ENCODE results near the gene HEMGN. TPM values are rescaled to one million over a fixed set of nuclear protein-coding genes. Genes with fewer than 3 reads are reported as not detected.

Gene HEMGN
- total RNA-seq, 1 experiment from 2014 or later, result 0.11 TPM

GRCh38 chr9:97970165-97970564 is 32.2 kb upstream of the HEMGN start:
- POLR2A ChIA-PET, result interaction anchor here (0.5 kb wide), 1 partner anchor 97 kb away, joined by 5 read pairs; no protein-coding TSS in a partner anchor
- DNase-seq (ENCODE audit: low spot score) (no peak), ATAC-seq (no peak)
- CTCF ChIA-PET, result no interaction called here
- TF ChIP-seq SMAD4 (CRISPR knock-in tag; IDR thresholded peaks at IDR 0.05), result no peak
- TF ChIP-seq MXD4 (CRISPR knock-in tag; IDR thresholded peaks at IDR 0.05; ENCODE audit: borderline replicate concordance), result no peak
- no peak for TF ChIP-seq E2F1 (CRISPR knock-in tag; IDR thresholded peaks at IDR 0.05)
- no peak for TF ChIP-seq OVOL2 (CRISPR knock-in tag; IDR thresholded peaks at IDR 0.05; ENCODE audit: borderline replicate concordance)
- TF ChIP-seq, protein P1, sequence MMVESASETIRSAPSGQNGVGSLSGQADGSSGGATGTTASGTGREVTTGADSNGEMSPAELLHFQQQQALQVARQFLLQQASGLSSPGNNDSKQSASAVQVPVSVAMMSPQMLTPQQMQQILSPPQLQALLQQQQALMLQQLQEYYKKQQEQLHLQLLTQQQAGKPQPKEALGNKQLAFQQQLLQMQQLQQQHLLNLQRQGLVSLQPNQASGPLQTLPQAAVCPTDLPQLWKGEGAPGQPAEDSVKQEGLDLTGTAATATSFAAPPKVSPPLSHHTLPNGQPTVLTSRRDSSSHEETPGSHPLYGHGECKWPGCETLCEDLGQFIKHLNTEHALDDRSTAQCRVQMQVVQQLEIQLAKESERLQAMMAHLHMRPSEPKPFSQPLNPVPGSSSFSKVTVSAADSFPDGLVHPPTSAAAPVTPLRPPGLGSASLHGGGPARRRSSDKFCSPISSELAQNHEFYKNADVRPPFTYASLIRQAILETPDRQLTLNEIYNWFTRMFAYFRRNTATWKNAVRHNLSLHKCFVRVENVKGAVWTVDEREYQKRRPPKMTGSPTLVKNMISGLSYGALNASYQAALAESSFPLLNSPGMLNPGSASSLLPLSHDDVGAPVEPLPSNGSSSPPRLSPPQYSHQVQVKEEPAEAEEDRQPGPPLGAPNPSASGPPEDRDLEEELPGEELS (CRISPR knock-in tag; IDR thresholded peaks at IDR 0.05), result no peak
- TF ChIP-seq, protein P2, sequence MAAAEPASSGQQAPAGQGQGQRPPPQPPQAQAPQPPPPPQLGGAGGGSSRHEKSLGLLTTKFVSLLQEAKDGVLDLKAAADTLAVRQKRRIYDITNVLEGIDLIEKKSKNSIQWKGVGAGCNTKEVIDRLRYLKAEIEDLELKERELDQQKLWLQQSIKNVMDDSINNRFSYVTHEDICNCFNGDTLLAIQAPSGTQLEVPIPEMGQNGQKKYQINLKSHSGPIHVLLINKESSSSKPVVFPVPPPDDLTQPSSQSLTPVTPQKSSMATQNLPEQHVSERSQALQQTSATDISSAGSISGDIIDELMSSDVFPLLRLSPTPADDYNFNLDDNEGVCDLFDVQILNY (CRISPR knock-in tag; IDR thresholded peaks at IDR 0.05), result no peak
- TF ChIP-seq NFYB (CRISPR knock-in tag; conservative IDR thresholded peaks at IDR 0.05; ENCODE audit: low read depth), result no peak
- TF ChIP-seq, protein P3, sequence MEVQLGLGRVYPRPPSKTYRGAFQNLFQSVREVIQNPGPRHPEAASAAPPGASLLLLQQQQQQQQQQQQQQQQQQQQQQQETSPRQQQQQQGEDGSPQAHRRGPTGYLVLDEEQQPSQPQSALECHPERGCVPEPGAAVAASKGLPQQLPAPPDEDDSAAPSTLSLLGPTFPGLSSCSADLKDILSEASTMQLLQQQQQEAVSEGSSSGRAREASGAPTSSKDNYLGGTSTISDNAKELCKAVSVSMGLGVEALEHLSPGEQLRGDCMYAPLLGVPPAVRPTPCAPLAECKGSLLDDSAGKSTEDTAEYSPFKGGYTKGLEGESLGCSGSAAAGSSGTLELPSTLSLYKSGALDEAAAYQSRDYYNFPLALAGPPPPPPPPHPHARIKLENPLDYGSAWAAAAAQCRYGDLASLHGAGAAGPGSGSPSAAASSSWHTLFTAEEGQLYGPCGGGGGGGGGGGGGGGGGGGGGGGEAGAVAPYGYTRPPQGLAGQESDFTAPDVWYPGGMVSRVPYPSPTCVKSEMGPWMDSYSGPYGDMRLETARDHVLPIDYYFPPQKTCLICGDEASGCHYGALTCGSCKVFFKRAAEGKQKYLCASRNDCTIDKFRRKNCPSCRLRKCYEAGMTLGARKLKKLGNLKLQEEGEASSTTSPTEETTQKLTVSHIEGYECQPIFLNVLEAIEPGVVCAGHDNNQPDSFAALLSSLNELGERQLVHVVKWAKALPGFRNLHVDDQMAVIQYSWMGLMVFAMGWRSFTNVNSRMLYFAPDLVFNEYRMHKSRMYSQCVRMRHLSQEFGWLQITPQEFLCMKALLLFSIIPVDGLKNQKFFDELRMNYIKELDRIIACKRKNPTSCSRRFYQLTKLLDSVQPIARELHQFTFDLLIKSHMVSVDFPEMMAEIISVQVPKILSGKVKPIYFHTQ (CRISPR knock-in tag; IDR thresholded peaks at IDR 0.05), result no peak
- TF ChIP-seq ZNF425 (CRISPR knock-in tag; conservative IDR thresholded peaks at IDR 0.05), result no peak
- TF ChIP-seq, protein P4, sequence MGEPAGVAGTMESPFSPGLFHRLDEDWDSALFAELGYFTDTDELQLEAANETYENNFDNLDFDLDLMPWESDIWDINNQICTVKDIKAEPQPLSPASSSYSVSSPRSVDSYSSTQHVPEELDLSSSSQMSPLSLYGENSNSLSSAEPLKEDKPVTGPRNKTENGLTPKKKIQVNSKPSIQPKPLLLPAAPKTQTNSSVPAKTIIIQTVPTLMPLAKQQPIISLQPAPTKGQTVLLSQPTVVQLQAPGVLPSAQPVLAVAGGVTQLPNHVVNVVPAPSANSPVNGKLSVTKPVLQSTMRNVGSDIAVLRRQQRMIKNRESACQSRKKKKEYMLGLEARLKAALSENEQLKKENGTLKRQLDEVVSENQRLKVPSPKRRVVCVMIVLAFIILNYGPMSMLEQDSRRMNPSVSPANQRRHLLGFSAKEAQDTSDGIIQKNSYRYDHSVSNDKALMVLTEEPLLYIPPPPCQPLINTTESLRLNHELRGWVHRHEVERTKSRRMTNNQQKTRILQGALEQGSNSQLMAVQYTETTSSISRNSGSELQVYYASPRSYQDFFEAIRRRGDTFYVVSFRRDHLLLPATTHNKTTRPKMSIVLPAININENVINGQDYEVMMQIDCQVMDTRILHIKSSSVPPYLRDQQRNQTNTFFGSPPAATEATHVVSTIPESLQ (CRISPR knock-in tag; IDR thresholded peaks at IDR 0.05), result no peak
- TF ChIP-seq, protein P5, sequence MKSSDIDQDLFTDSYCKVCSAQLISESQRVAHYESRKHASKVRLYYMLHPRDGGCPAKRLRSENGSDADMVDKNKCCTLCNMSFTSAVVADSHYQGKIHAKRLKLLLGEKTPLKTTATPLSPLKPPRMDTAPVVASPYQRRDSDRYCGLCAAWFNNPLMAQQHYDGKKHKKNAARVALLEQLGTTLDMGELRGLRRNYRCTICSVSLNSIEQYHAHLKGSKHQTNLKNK (CRISPR knock-in tag; IDR thresholded peaks at IDR 0.05), result no peak
- no peak for TF ChIP-seq CDX4 (CRISPR knock-in tag; IDR thresholded peaks at IDR 0.05; ENCODE audit: borderline replicate concordance)
- no peak for TF ChIP-seq HMGA2 (CRISPR knock-in tag; IDR thresholded peaks at IDR 0.05)
- TF ChIP-seq RORB (CRISPR knock-in tag; IDR thresholded peaks at IDR 0.05), result no peak
- TF ChIP-seq EMX1 (CRISPR knock-in tag; IDR thresholded peaks at IDR 0.05), result no peak
- TF ChIP-seq, protein P6, sequence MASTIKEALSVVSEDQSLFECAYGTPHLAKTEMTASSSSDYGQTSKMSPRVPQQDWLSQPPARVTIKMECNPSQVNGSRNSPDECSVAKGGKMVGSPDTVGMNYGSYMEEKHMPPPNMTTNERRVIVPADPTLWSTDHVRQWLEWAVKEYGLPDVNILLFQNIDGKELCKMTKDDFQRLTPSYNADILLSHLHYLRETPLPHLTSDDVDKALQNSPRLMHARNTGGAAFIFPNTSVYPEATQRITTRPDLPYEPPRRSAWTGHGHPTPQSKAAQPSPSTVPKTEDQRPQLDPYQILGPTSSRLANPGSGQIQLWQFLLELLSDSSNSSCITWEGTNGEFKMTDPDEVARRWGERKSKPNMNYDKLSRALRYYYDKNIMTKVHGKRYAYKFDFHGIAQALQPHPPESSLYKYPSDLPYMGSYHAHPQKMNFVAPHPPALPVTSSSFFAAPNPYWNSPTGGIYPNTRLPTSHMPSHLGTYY (CRISPR knock-in tag; IDR thresholded peaks at IDR 0.05), result no peak
- no peaks in the 10 kb centered on the region for H3K36me3 Mint-ChIP-seq
- H3K4me1 Mint-ChIP-seq, result no peaks in the 10 kb centered on the region
- H3K27ac Mint-ChIP-seq, result no peak overlapping the region
- peaks cover 3% of the 10 kb centered on the region for H3K9me3 Mint-ChIP-seq
- H3K27me3 Mint-ChIP-seq (ENCODE audit: low read depth), result peaks cover 70% of the 10 kb centered on the region
- H3K4me3 Mint-ChIP-seq, result no peak overlapping the region
